GM18502 (cell line): ENCODE measurements around the gene SCNN1G.

ENCODE experiments used
- ATAC-seq: cut with Tn5 transposase; IDR thresholded peaks from one replicate; pipeline ENCODE4 v1.9.1; 2021; ENCODE audit warnings: mild to moderate bottlenecking; ENCODE audit not compliant: unreplicated experiment, poor library complexity

The SCNN1G gene

DNA sequence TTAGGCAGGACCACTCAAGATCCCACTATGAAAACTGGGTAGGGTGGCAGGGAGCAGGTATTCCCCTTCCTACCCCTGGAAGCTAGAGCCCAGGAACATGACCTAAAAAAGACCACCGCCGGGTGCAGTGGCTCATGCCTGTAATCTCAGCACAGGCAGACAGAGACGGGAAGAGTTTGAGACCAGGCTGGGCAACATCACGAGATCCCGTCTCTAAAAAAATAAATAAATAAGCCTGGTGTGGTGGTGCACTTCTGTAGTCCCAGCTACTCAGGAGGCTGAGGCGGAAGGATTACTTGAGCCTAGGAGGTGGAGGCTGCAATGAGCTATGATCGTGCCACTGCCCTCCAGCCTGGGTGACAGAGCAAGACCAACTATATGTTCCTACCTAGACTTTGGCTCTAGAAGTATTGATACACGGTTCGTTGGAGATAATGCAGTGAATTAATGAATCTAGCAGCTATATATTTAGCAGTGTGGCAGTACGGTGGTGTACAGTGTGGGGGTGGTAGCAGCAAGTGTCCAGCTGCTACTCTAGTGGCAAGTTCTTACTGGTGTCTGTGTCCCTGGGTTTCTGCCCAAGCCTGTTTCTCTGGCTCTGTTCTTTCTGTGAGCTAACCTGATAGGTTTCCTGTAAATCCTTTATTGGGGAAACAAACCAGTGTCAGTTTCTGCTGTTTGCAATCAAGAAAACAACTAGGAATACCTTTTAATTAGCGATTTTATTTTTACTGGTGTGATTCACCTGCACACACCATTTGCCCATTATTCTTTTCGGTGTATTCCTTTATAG lies 30.0 kb upstream of the SCNN1G start:
- no peak for ATAC-seq

DNA sequence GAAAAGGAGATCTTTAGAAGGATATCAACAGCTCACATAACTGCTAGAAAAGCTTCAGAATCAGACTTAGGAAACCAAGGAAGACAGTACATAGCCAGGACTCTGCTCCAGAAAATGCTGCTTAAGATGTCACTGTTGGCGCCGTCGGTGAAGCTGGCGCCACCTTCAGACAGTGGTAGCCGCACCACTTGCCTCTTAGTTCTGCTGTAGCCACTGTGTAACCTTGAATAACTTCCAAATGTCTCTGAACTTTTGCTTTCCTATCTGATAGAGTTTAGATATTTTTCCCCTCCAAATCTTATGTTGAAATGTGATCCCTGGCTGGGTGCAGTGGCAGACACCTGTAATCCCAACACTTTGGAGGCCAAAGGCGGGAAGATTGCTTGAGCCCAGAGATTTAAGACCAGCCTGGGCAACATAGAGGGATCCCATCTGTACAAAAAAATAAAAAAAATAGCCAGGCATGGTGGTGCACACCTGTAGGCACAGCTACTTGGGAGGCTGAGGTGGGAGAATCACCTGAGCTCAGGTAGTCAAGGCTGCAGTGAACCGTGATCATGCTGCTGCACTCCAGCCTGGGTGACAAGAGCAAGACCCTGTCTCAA lies 27.0 kb upstream of the SCNN1G start:
- ATAC-seq: no peak

- ATAC-seq: no peak
Measured at GRCh38 chr16:23156110-23156509, 26.4 kb upstream of the SCNN1G start.

GRCh38 chr16:23156946-23157460 lies 25.5 kb upstream of the SCNN1G start:
- no peak for ATAC-seq

- ATAC-seq: no peak
Measured at GRCh38 chr16:23158114-23158513, 24.4 kb upstream of the SCNN1G start.

GRCh38 chr16:23160082-23160481 lies 22.5 kb upstream of the SCNN1G start:
- no peak for ATAC-seq

DNA sequence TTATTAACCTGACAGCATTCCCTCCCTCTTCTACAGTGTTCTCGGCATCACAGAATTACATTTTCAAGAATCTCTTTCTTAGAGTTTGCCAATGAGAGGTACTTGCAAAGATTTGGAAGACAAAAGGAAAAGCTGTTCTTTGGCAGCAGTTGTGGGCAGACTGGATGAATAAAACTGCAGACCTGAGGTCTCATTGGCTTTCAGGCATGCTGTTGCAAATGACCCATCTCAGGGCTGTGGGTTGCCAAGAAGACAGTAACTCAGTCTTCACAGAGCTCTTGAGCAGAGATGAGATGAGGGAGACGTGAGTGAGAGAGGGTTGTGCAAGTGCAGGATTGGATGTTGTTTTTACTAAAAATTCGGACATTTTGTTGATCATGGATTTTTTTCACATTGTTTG lies 22.0 kb upstream of the SCNN1G start:
- ATAC-seq: no peak

DNA sequence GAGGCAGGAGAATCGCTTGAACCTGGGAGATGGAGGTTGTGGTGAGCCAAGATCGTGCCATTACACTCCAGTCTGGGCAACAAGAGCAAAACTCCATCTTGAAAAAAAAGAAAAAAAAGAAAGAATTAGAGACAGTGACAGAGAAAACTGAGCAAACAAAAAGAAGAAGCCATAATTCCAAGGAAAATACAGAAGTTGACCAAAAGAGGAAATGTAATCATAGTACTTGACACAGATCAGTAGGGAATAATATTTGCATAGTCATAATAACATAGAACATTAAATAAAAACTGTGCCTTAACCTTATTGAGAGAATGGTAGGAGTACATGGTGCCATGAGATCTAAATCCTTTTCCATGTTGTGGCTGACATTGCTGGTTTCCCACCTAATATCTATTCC lies 18.6 kb upstream of the SCNN1G start:
- no peak for ATAC-seq

GRCh38 chr16:23164736-23165135 lies 17.8 kb upstream of the SCNN1G start:
- ATAC-seq: no peak

GRCh38 chr16:23172583-23172982 lies 10.0 kb upstream of the SCNN1G start:
- no peak for ATAC-seq

- ATAC-seq: no peak
Measured at GRCh38 chr16:23172994-23173393, 9.6 kb upstream of the SCNN1G start.

DNA sequence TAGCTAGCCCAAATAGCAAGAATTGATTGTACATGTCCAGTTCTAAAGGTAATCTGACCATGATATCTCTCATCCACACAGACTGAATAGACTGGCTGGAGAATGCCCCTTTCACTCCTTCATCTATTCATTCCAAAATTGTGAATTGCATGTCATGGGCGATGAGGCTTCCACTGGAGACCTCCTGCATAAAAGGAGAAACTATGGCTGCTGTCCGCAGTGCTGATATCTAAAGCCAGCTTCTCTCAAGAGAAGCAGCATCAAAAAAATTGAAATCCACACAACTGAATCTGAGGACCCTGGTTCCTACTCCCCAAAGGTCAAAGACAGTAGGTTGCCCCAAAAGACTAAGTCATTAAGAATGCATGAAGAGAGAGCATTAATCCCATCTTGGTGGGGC lies 7.9 kb upstream of the SCNN1G start:
- ATAC-seq: no peak

- ATAC-seq: no peak
Measured at GRCh38 chr16:23175651-23176050, 6.9 kb upstream of the SCNN1G start.

DNA sequence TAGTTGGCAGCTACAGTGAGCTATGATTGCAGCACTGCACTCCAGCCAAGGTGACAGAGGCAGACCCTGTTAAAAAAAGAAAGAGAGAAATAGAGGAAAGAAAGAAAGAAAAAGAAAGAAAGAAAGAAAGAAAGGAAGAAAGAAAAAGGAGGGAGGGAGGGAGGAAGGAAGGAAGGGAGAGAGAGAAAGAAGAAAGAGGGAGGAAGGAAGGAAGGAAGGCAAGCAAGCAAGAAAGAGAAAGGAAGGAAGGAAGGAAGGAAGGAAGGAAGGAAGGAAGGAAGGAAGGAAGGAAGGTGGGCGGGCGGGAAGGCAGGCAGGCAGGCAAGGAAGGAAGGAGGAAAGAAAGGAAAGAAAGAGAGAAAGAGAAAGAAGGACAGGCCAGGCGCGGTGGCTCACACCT lies 1.0 kb upstream of the SCNN1G start:
- ATAC-seq: no peak

GRCh38 chr16:23182206-23182678 lies 303 bp upstream of the SCNN1G start:
- ATAC-seq: peak; percentile 89

DNA sequence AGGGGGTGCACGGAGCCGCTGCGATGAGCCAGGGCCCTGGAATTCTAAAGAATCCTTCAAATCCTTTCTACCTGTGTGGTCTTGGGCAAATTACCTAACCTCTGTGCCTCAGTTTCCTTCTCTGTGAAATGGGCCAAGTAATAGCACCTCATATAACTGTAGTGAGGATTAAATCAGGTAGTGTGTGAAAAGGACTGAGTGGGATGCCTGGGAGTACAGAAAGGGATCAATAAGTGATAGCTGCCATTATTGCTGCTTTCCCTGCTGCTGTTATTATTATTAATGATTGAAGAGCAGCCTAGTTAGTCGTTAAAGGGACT lies 958 bp downstream of the SCNN1G start:
- no peak for ATAC-seq

DNA sequence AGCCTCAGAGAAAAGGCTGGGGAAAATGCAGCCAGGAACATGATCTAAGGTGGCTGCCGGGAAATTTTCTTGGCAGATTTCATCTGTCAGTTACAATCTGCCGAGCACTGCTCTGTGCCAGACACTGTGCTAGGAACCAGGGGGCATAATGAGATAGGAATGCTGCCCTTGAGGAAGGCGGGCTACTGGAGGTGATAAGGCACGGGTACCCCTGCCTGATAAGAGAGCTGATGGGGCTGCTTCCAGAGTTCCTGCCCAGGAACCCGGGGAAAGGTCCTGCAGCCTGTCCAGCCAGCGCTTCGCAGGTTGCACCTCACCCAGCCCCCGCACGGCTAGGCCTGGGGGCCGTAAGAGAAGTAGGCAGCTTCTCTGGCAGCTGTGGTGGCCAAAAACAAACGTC lies 3.1 kb downstream of the SCNN1G start:
- no peak for ATAC-seq

GRCh38 chr16:23186171-23186570 lies 3.6 kb downstream of the SCNN1G start:
- no peak for ATAC-seq

GRCh38 chr16:23187341-23187740 lies 4.8 kb downstream of the SCNN1G start:
- ATAC-seq: no peak

GRCh38 chr16:23188911-23189310 lies 6.4 kb downstream of the SCNN1G start:
- no peak for ATAC-seq

GRCh38 chr16:23194497-23195221 lies 12.1 kb downstream of the SCNN1G start:
- no peak for ATAC-seq
